Stomach (tissue), 9 donors: ENCODE results near the gene PVR. TPM values are rescaled to one million over a fixed set of nuclear protein-coding genes. Genes with fewer than 3 reads are reported as not detected.

Experiments
- DNase-seq, 2 donors: peaks; one replicate each; pipeline versions ENCODE4 v3.0.0 to v3.0.0-alpha.2; 2013 to 2019
- H3K27ac ChIP-seq, 5 donors: fragments of 200-600 bp in 4 of 5; sonication (generic) in 4 of 5; one replicate each; pipeline ENCODE4 v1.5.1; 2013 to 2019; ENCODE audit warnings: mild to moderate bottlenecking in 1 of 5, moderate library complexity in 1 of 5
- H3K27me3 ChIP-seq, 3 donors: fragments of 200-600 bp; sonication (generic); one replicate each; pipeline ENCODE4 v1.5.1; 2017 to 2019; ENCODE audit warnings: mixed run types in 1 of 3
- H3K36me3 ChIP-seq, 4 donors: fragments of 200-600 bp; sonication (generic); 1 replicate in 3 of 4; 2 replicates in 1 of 4; pipeline ENCODE4 v1.5.1; 2016 to 2019
- H3K4me1 ChIP-seq, 4 donors: fragments of 200-600 bp; sonication (generic); one replicate each; pipeline ENCODE4 v1.5.1; 2016 to 2019
- H3K4me3 ChIP-seq, 4 donors: fragments of 200-600 bp; sonication (generic) in 3 of 4; one replicate each; pipeline ENCODE4 v1.5.1; 2016 to 2019; ENCODE audit warnings: mild to moderate bottlenecking in 1 of 4
- H3K9me3 ChIP-seq, 4 donors: fragments of 200-600 bp; sonication (generic); one replicate each; pipeline ENCODE4 v1.5.1; 2016 to 2019
- EP300 ChIP-seq: sonication (generic); formaldehyde crosslinking; IDR thresholded peaks from one replicate; pipeline ENCODE4 v1.6.1; 2017; ENCODE audit warnings: antibody characterized with exemption
- POLR2A ChIP-seq, 4 donors: fragments of 450-650 bp; IDR thresholded peaks; one replicate each; pipeline ENCODE4 v1.6.1; 2016; ENCODE audit warnings: antibody characterized with exemption in 4 of 4, control low read depth in 2 of 4, mild to moderate bottlenecking in 1 of 4, moderate library complexity in 1 of 4
- POLR2AphosphoS5 ChIP-seq, 3 donors: sonication (generic); formaldehyde crosslinking; IDR thresholded peaks; one replicate each; pipeline ENCODE4 v1.6.1; 2016; ENCODE audit warnings: antibody characterized with exemption in 3 of 3
- WGBS, 5 donors: extraction: QIAGEN DNeasy Blood & Tissue Kit in 3 of 5; methylation state at CpG; one replicate each; pipeline versions ENCODE4 v1.1.5 to v1.1.7; 2013 to 2018; 5-methylcytosine and 5-hydroxymethylcytosine counted together
- intact Hi-C: fragments of 100-400 bp; cut with DNase I; formaldehyde crosslinking; loops from one replicate; pipeline ENCODE4 v1.15.1; 2023; ENCODE audit warnings: low total_unique reads
- polyA plus RNA-seq, 3 donors: library from polyadenylated mRNA; stranded (reverse); fragments of 200-250 nt; gene quantifications; one replicate each; pipeline ENCODE4 v1.2.3, GENCODE V29; 2013
- total RNA-seq, 5 donors: library from RNA; depleted of rRNA; stranded (reverse); fragments of >200 nt; gene quantifications; one replicate each; pipeline versions ENCODE4 v1.1.0 to v1.2.3, GENCODE V29; 2014 to 2016
- TF ChIP-seq, protein P1 (sequence below), 7 experiments: fragments of 450-650 bp in 4 of 7; fragments of 200-600 bp in 3 of 7; sonication (generic) in 3 of 7; IDR thresholded peaks; one replicate each; pipeline ENCODE4 v1.5.1; 2016 to 2019; ENCODE audit warnings: antibody characterized with exemption in 7 of 7, control low read depth in 2 of 7, mild to moderate bottlenecking in 1 of 7
- donor health status: healthy with polysubstance abuse.
- donor health status: Bipolar disorder and iron deficiency.
- donor health status: healthy.

PVR gene
- total and polyA plus RNA-seq, 8 donors: 4.9 to 80.8 (median 33.7) TPM

DNA sequence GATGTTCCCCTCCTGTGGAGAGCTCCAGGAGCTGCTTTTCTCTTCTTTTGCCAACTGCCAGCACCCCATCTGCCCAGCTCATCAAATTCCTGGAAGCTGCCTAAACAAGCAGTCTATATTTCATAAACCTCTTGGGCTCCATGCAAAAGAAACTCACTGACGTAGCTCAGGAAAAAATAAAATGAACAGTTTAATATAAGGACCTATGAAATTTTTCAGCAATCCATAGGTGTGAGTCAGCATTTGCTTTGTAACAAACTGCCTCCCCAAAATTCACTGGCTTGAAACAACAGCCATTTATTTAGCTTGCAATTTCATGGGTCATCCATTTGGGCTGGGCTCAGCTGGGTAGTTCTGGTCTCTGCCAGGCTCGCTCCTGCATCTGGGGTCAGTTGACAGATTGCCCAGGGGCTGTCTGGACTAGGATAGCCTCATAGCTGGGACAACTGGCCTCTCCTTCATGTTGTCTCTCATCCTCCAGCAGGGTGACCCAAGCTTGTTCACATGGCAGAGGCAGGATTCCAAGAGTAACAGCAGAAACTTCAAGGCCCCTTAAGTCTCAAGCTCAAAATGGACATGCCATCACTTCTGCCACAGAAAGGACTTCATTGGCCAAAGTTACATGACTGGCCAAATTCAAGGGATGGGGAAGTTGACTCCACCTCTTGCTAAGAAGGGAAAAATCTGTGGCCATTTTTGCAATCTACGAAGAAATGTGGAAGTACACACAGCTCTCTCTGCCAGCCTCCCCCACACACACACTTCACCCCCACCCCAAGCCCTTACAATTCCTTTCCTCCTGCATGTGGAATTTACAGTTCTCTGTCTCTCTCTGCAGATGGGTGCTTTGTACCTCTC, 7.9 kb upstream of the PVR start:
- peak overlapping the region in 1 of 5 donors; percentile 7 for H3K27ac ChIP-seq
- WGBS, 5 donors: 72 to 91% (median 81%) methylated on average over 3 of the region's 3 CpGs
- H3K27me3 ChIP-seq: no peaks in the 10 kb centered on the region
- intact Hi-C loops: no loop called here
- no peak for TF ChIP-seq POLR2AphosphoS5 (IDR thresholded peaks at IDR 0.05)
- TF ChIP-seq, protein P1, sequence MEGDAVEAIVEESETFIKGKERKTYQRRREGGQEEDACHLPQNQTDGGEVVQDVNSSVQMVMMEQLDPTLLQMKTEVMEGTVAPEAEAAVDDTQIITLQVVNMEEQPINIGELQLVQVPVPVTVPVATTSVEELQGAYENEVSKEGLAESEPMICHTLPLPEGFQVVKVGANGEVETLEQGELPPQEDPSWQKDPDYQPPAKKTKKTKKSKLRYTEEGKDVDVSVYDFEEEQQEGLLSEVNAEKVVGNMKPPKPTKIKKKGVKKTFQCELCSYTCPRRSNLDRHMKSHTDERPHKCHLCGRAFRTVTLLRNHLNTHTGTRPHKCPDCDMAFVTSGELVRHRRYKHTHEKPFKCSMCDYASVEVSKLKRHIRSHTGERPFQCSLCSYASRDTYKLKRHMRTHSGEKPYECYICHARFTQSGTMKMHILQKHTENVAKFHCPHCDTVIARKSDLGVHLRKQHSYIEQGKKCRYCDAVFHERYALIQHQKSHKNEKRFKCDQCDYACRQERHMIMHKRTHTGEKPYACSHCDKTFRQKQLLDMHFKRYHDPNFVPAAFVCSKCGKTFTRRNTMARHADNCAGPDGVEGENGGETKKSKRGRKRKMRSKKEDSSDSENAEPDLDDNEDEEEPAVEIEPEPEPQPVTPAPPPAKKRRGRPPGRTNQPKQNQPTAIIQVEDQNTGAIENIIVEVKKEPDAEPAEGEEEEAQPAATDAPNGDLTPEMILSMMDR (IDR thresholded peaks at IDR 0.05): no peak
- no peak for TF ChIP-seq EP300
- TF ChIP-seq POLR2A (IDR thresholded peaks at IDR 0.05): no peak
- DNase-seq: no peak
- no peaks in the 10 kb centered on the region for H3K9me3 ChIP-seq
- H3K4me1 ChIP-seq: peaks cover 0 to 15% (median 8%) of the 10 kb centered on the region in 4 donors
- no peaks in the 10 kb centered on the region for H3K36me3 ChIP-seq
- H3K4me3 ChIP-seq: no peak overlapping the region

DNA sequence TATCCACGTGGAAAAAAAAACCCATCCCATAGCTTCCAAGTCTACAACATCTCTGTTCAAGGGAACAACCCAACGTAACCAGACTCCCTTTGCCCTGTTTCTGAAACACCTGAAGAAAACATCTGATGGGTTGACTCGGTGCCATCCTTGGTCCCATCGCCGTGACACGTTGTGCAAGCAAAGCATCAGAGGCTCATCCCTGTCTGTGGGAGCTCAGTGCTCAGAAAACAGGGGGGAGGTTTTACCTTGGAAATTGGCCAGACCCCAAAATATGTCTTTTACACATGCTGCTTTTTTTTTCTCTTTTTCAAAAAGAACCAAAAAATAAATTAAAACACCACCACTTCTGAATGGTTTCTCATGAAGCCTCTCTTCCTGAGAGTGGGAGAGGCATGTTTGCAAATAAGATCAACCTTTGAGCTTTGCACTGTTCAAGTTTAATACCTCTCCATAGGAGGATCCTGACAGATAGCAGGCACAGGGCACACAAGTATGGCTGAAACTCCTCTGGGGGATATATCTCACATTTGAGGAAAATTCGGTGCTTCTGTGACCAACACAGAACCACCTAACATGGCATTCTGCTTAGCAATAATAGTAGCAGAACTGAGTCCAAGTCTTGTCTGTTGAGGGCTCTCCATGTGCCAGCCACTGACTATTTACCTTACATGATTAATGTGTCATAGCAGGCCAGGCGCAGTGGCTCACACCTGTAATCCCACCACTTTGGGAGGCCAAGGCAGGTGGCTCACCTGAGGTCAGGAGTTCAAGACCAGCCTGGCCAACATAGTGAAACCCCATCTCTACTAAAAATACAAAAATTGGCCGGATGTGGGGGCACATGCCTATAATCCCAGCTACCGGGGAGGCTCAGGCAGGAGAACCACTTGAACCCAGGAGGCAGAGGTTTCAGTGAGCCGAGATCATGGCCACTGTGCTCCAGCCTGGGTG, 7.0 kb upstream of the PVR start:
- TF ChIP-seq POLR2AphosphoS5 (IDR thresholded peaks at IDR 0.05) (no peak), POLR2A (IDR thresholded peaks at IDR 0.05) (no peak), EP300 (no peak)
- TF ChIP-seq, protein P1 (IDR thresholded peaks at IDR 0.05): no peak
- Histone ChIP-seq H3K27me3 (no peaks in the 10 kb centered on the region), H3K4me1 (peaks cover 0 to 15% (median 8%) of the 10 kb centered on the region in 4 donors), H3K36me3 (no peaks in the 10 kb centered on the region), H3K4me3 (no peak overlapping the region), H3K9me3 (no peaks in the 10 kb centered on the region), H3K27ac (no peak overlapping the region)
- 74 to 79% (median 76%) methylated on average over 11 of the region's 11 CpGs for WGBS, 5 donors
- intact Hi-C loops: no loop called here
- no peak for DNase-seq

DNA sequence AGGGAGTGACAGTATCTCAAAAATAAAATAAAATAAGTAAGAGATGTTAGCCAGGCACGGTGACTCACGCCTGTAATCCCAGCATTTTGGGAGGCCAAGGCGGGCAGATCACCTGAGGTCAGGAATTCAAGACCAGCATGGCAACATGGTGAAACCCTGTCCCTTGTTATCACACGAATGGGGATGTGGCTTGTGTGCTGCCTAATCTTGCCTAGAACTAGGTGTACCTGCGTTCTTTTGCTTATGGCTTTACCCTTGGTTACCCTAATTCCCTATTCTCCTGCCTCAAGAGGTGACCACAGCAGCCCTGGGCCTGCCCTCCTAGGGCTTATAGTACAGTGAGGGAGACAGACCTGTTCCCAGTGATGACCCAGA, 6.3 kb upstream of the PVR start:
- no peaks in the 10 kb centered on the region for H3K36me3 ChIP-seq
- TF ChIP-seq POLR2A (IDR thresholded peaks at IDR 0.05) (no peak), EP300 (no peak), POLR2AphosphoS5 (IDR thresholded peaks at IDR 0.05) (no peak)
- TF ChIP-seq, protein P1 (IDR thresholded peaks at IDR 0.05): no peak
- H3K27me3 ChIP-seq: no peaks in the 10 kb centered on the region
- H3K4me3 ChIP-seq: no peak overlapping the region
- intact Hi-C loops: no loop called here
- H3K9me3 ChIP-seq: no peaks in the 10 kb centered on the region
- DNase-seq: no peak
- peaks cover 0 to 15% (median 8%) of the 10 kb centered on the region in 4 donors for H3K4me1 ChIP-seq
- 77 to 91% (median 82%) methylated on average over 5 of the region's 5 CpGs for WGBS, 5 donors
- no peak overlapping the region for H3K27ac ChIP-seq

DNA sequence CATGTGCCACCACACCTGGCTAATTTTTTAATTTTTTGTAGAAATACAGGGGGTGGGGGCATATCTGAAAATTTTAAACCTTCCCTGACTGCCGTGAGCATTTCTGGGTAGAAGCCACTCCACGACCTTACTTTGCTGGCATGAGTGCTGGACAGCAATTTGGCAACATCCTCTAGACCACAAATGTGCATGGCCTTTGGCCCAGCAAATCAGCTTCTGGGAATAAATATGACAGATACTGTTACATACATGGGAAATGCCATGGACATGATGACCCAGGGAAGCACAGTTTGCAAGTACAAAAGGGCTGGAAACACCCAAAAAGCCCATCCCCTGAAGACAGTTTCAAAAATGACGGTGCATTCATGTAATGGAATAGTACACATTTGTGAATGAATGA, 3.2 kb upstream of the PVR start:
- H3K9me3 ChIP-seq: no peaks in the 10 kb centered on the region
- TF ChIP-seq POLR2A (IDR thresholded peaks at IDR 0.05) (no peak), EP300 (no peak), POLR2AphosphoS5 (IDR thresholded peaks at IDR 0.05) (no peak)
- TF ChIP-seq, protein P1 (IDR thresholded peaks at IDR 0.05): no peak
- H3K27me3 ChIP-seq: no peaks in the 10 kb centered on the region
- no peaks in the 10 kb centered on the region for H3K36me3 ChIP-seq
- intact Hi-C loops: no loop called here
- no peak overlapping the region for H3K4me3 ChIP-seq
- 56 to 71% (median 65%) methylated on average over 3 of the region's 3 CpGs for WGBS, 5 donors
- peaks cover 0 to 25% (median 16%) of the 10 kb centered on the region in 4 donors for H3K4me1 ChIP-seq
- DNase-seq: no peak
- no peak overlapping the region for H3K27ac ChIP-seq
